Trophoblast cell (in vitro differentiated cells and primary cell): ENCODE results near the gene HLCS.

Experiments
- DNase-seq, 2 donors: peaks; one replicate each; pipeline ENCODE4 v3.0.0-alpha.2; 2016
- H2AFZ ChIP-seq: 2 replicates; pipeline ENCODE4 v1.6.1; 2013; ENCODE audit warnings: low read length, moderate library complexity, mild to moderate bottlenecking; ENCODE audit not compliant: insufficient read depth, poor library complexity
- H2AK5ac ChIP-seq: 2 replicates; pipeline ENCODE4 v1.6.1; 2013; ENCODE audit warnings: mild to moderate bottlenecking, low read length
- H2BK120ac ChIP-seq: 2 replicates; pipeline ENCODE4 v1.6.1; 2013; ENCODE audit warnings: low read length, mild to moderate bottlenecking, moderate library complexity; ENCODE audit not compliant: insufficient read depth, poor library complexity
- H2BK12ac ChIP-seq: 2 replicates; pipeline ENCODE4 v1.6.1; 2013; ENCODE audit warnings: mild to moderate bottlenecking, low read length, moderate library complexity
- H2BK5ac ChIP-seq: 2 replicates; pipeline ENCODE4 v1.6.1; 2013; ENCODE audit warnings: low read length, low read depth, moderate library complexity, mild to moderate bottlenecking; ENCODE audit not compliant: poor library complexity
- H3K14ac ChIP-seq: 2 replicates; pipeline ENCODE4 v1.6.1; 2013; ENCODE audit warnings: mild to moderate bottlenecking, low read length
- H3K18ac ChIP-seq: 2 replicates; pipeline ENCODE4 v1.6.1; 2013; ENCODE audit warnings: mild to moderate bottlenecking, low read length
- H3K23ac ChIP-seq: 2 replicates; pipeline ENCODE4 v1.6.1; 2013; ENCODE audit warnings: low read length
- H3K27ac ChIP-seq: 2 replicates; pipeline ENCODE4 v1.5.1; 2013; ENCODE audit warnings: low read depth, mild to moderate bottlenecking, inconsistent platforms, low read length, moderate library complexity
- H3K27me3 ChIP-seq: 2 replicates; pipeline ENCODE4 v1.6.1; 2013; ENCODE audit warnings: inconsistent platforms, mild to moderate bottlenecking, low read length, moderate library complexity; ENCODE audit not compliant: insufficient read depth
- H3K36me3 ChIP-seq, 2 experiments: 1 replicate in 1 of 2; 2 replicates in 1 of 2; pipeline ENCODE4 v1.6.1; 2013; ENCODE audit warnings: low read length in 2 of 2, mild to moderate bottlenecking in 2 of 2, moderate library complexity in 1 of 2; ENCODE audit not compliant: insufficient read depth in 2 of 2, control insufficient read depth in 1 of 2
- H3K4ac ChIP-seq: 2 replicates; pipeline ENCODE4 v1.6.1; 2013; ENCODE audit warnings: low read depth, mild to moderate bottlenecking, low read length, moderate library complexity
- H3K4me1 ChIP-seq, 2 experiments: 1 replicate in 1 of 2; 2 replicates in 1 of 2; pipeline ENCODE4 v1.6.1; 2013; ENCODE audit warnings: low read length in 2 of 2, mild to moderate bottlenecking in 2 of 2, moderate library complexity in 1 of 2; ENCODE audit not compliant: insufficient read depth in 2 of 2, control insufficient read depth in 1 of 2
- H3K4me2 ChIP-seq: 2 replicates; pipeline ENCODE4 v1.6.1; 2013; ENCODE audit warnings: inconsistent platforms, mild to moderate bottlenecking, low read length, moderate library complexity
- H3K4me3 ChIP-seq: 2 replicates; pipeline ENCODE4 v1.5.1; 2013; ENCODE audit warnings: mild to moderate bottlenecking, low read depth, low read length, inconsistent platforms
- H3K79me1 ChIP-seq: one replicate; pipeline ENCODE4 v1.6.1; 2013; ENCODE audit warnings: low read length
- H3K79me2 ChIP-seq: 2 replicates; pipeline ENCODE4 v1.6.1; 2013; ENCODE audit warnings: low read length, mild to moderate bottlenecking; ENCODE audit not compliant: control insufficient read depth, insufficient read depth, poor library complexity
- H3K9ac ChIP-seq: 2 replicates; pipeline ENCODE4 v1.6.1; 2013; ENCODE audit warnings: mild to moderate bottlenecking, low read length
- H3K9me3 ChIP-seq: 2 replicates; pipeline ENCODE4 v1.6.1; 2013; ENCODE audit warnings: low read depth, mild to moderate bottlenecking, control low read depth, inconsistent platforms, low read length; ENCODE audit not compliant: insufficient read depth
- H4K12ac ChIP-seq: 2 replicates; pipeline ENCODE4 v1.6.1; 2013; ENCODE audit warnings: low read depth, mild to moderate bottlenecking, low read length, moderate library complexity
- H4K8ac ChIP-seq: 2 replicates; pipeline ENCODE4 v1.6.1; 2013; ENCODE audit warnings: low read depth, mild to moderate bottlenecking, low read length, moderate library complexity
- H4K91ac ChIP-seq: one replicate; pipeline ENCODE4 v1.6.1; 2013; ENCODE audit warnings: low read depth, mild to moderate bottlenecking, low read length, moderate library complexity
- WGBS: extraction: QIAGEN DNeasy Blood & Tissue Kit; methylation state at CpG from one replicate; pipeline ENCODE4 v1.1.7; 2013; ENCODE audit warnings: missing lambda C conversion rate; ENCODE audit not compliant: insufficient read length, insufficient coverage; ENCODE audit errors: extremely low coverage; 5-methylcytosine and 5-hydroxymethylcytosine counted together

Gene HLCS

GRCh38 chr21:36867291-36867905 lies 99.1 kb downstream of the HLCS start:
- Histone ChIP-seq H2AK5ac (no peak overlapping the region), H3K4ac (no peak overlapping the region), H3K27ac (no peak overlapping the region), H2BK120ac (no peak overlapping the region), H3K4me3 (no peak overlapping the region), H3K79me2 (no peaks in the 10 kb centered on the region), H3K36me3 (no peaks in the 10 kb centered on the region), H4K12ac (no peak overlapping the region), H2AFZ (no peak overlapping the region), H3K79me1 (no peaks in the 10 kb centered on the region), H3K4me1 (no peaks in the 10 kb centered on the region), H3K9me3 (peaks cover 2% of the 10 kb centered on the region), H3K14ac (no peak overlapping the region), H3K27me3 (no peaks in the 10 kb centered on the region), H3K9ac (no peak overlapping the region), H3K23ac (no peak overlapping the region), H2BK5ac (no peak overlapping the region), H4K91ac (no peak overlapping the region), H3K18ac (no peak overlapping the region), H3K4me2 (no peak overlapping the region), H4K8ac (no peak overlapping the region), H2BK12ac (no peak overlapping the region)
- WGBS: no CpG with 5 or more reads among the region's 4 CpGs
- DNase-seq: no peak

GRCh38 chr21:36866419-36866818 lies 100.0 kb downstream of the HLCS start:
- Histone ChIP-seq H4K91ac (no peak overlapping the region), H2AK5ac (no peak overlapping the region), H2BK5ac (no peak overlapping the region), H4K12ac (no peak overlapping the region), H3K18ac (no peak overlapping the region), H3K27ac (no peak overlapping the region), H2BK120ac (no peak overlapping the region), H3K9me3 (peaks cover 2% of the 10 kb centered on the region), H3K79me2 (no peaks in the 10 kb centered on the region), H3K23ac (no peak overlapping the region), H3K79me1 (no peaks in the 10 kb centered on the region), H2BK12ac (no peak overlapping the region), H3K4ac (no peak overlapping the region), H3K4me2 (no peak overlapping the region), H3K4me3 (no peak overlapping the region), H3K27me3 (no peaks in the 10 kb centered on the region), H3K14ac (no peak overlapping the region), H2AFZ (no peak overlapping the region), H3K4me1 (peaks cover 0 to under 1% of the 10 kb centered on the region in 2 experiments), H3K9ac (no peak overlapping the region), H3K36me3 (no peaks in the 10 kb centered on the region), H4K8ac (no peak overlapping the region)
- no CpG with 5 or more reads among the region's 5 CpGs for WGBS
- no peak for DNase-seq

GRCh38 chr21:36864974-36865373 lies 101.5 kb downstream of the HLCS start:
- H3K79me1 ChIP-seq: peaks cover 2% of the 10 kb centered on the region
- H3K4me2 ChIP-seq: no peak overlapping the region
- H4K12ac ChIP-seq: no peak overlapping the region
- no peak overlapping the region for H3K18ac ChIP-seq
- H2AK5ac ChIP-seq: no peak overlapping the region
- DNase-seq: no peak
- H3K4me1 ChIP-seq: peaks cover 2 to 7% of the 10 kb centered on the region in 2 experiments
- no peak overlapping the region for H3K4ac ChIP-seq
- no peak overlapping the region for H2AFZ ChIP-seq
- H3K36me3 ChIP-seq: no peaks in the 10 kb centered on the region
- H3K27ac ChIP-seq: no peak overlapping the region
- H2BK120ac ChIP-seq: no peak overlapping the region
- no peak overlapping the region for H4K8ac ChIP-seq
- H3K23ac ChIP-seq: no peak overlapping the region
- peaks cover 2% of the 10 kb centered on the region for H3K9me3 ChIP-seq
- no peak overlapping the region for H3K9ac ChIP-seq
- H3K14ac ChIP-seq: no peak overlapping the region
- H3K79me2 ChIP-seq: no peaks in the 10 kb centered on the region
- no peak overlapping the region for H3K4me3 ChIP-seq
- no CpG with 5 or more reads among the region's 10 CpGs for WGBS
- H4K91ac ChIP-seq: no peak overlapping the region
- H2BK12ac ChIP-seq: peak overlapping the region; percentile 25
- H3K27me3 ChIP-seq: no peaks in the 10 kb centered on the region
- no peak overlapping the region for H2BK5ac ChIP-seq

- no peaks in the 10 kb centered on the region for H3K9me3 ChIP-seq
- no peak overlapping the region for H4K8ac ChIP-seq
- no peak overlapping the region for H3K23ac ChIP-seq
- H3K18ac ChIP-seq: no peak overlapping the region
- no peak overlapping the region for H2AFZ ChIP-seq
- no peak overlapping the region for H4K12ac ChIP-seq
- no peaks in the 10 kb centered on the region for H3K36me3 ChIP-seq
- no peak overlapping the region for H2BK12ac ChIP-seq
- H2BK120ac ChIP-seq: no peak overlapping the region
- no peaks in the 10 kb centered on the region for H3K79me2 ChIP-seq
- no peaks in the 10 kb centered on the region for H3K27me3 ChIP-seq
- no CpG with 5 or more reads among the region's 4 CpGs for WGBS
- peaks cover 2% of the 10 kb centered on the region for H3K79me1 ChIP-seq
- H3K9ac ChIP-seq: no peak overlapping the region
- H3K14ac ChIP-seq: no peak overlapping the region
- no peak for DNase-seq
- H2AK5ac ChIP-seq: no peak overlapping the region
- peaks cover 2 to 11% of the 10 kb centered on the region in 2 experiments for H3K4me1 ChIP-seq
- no peak overlapping the region for H2BK5ac ChIP-seq
- H3K27ac ChIP-seq: no peak overlapping the region
- no peak overlapping the region for H4K91ac ChIP-seq
- no peak overlapping the region for H3K4me3 ChIP-seq
- no peak overlapping the region for H3K4me2 ChIP-seq
- no peak overlapping the region for H3K4ac ChIP-seq
These were observed 103.2 kb downstream of the HLCS start for GRCh38 chr21:36863260-36863659.
